PC-9 (cell line): ENCODE data around the gene MFSD6. TPM values are rescaled to one million over a fixed set of nuclear protein-coding genes. Genes with fewer than 3 reads are reported as not detected.
"Not testable (repeated sequence)": the region's sequence is repeated elsewhere in the genome, so short reads cannot be mapped to it uniquely, and the experiment has no call there.

Experiments
- BruUV-seq: library from RNA; stranded (reverse); fragments of 400-500 nt; replicated peaks from 2 replicates; lab custom pipeline; 2021; lab: Mats Ljungman, UMichigan
- CTCF ChIA-PET: fragments of 300-600 bp; sonication (Branson Sonifier 250); formaldehyde crosslinking; loops from one replicate; lab custom pipeline; 2022; ENCODE audit warnings: antibody characterized with exemption; lab: Charles Lee
- POLR2A ChIA-PET: fragments of 300-600 bp; sonication (Branson Sonifier 250); formaldehyde crosslinking; loops from one replicate; lab custom pipeline; 2022; ENCODE audit warnings: antibody characterized with exemption; ENCODE audit not compliant: unreplicated experiment; lab: Charles Lee
- DNase-seq, 2 experiments: peaks; one replicate each; pipeline versions ENCODE4 v3.0.0 to v3.0.0-alpha.2; 2015 to 2022; ENCODE audit warnings: mixed read lengths in 1 of 2
- H2AFZ ChIP-seq: fragments of 200-600 bp; sonication (generic); 2 replicates; pipeline ENCODE4 v1.8.1; 2017; ENCODE audit warnings: antibody characterized with exemption
- H3F3A ChIP-seq: fragments of 200-600 bp; sonication (generic); 2 replicates; pipeline ENCODE4 v1.8.1; 2017; ENCODE audit warnings: antibody characterized with exemption, mild to moderate bottlenecking, low read depth; ENCODE audit not compliant: insufficient read depth
- H3K27ac ChIP-seq: fragments of 200-600 bp; sonication (generic); 2 replicates; pipeline ENCODE4 v1.6.1; 2016; ENCODE audit warnings: mixed run types
- H3K27me3 ChIP-seq: fragments of 200-600 bp; sonication (generic); 2 replicates; pipeline ENCODE4 v1.6.1; 2016; ENCODE audit warnings: low read depth, mixed run types; ENCODE audit not compliant: insufficient read depth
- H3K36me3 ChIP-seq: fragments of 200-600 bp; sonication (generic); 2 replicates; pipeline ENCODE4 v1.6.1; 2016; ENCODE audit warnings: low read depth, mixed run types
- H3K4me1 ChIP-seq: fragments of 200-600 bp; sonication (generic); replicated peaks from 2 replicates; pipeline ENCODE4 v1.6.1; 2016; ENCODE audit warnings: mixed run types; ENCODE audit not compliant: insufficient read depth
- H3K4me2 ChIP-seq: fragments of 200-600 bp; sonication (generic); 2 replicates; pipeline ENCODE4 v1.6.1; 2017; ENCODE audit warnings: mixed run types
- H3K4me3 ChIP-seq: fragments of 200-600 bp; sonication (generic); 2 replicates; pipeline ENCODE4 v1.6.1; 2016; ENCODE audit warnings: mixed run types
- H3K79me2 ChIP-seq: fragments of 200-600 bp; sonication (generic); 2 replicates; pipeline ENCODE4 v1.6.1; 2017; ENCODE audit warnings: low read depth, mixed run types
- H3K9me2 ChIP-seq: fragments of 200-600 bp; sonication (generic); 2 replicates; pipeline ENCODE4 v1.8.1; 2017; ENCODE audit warnings: mild to moderate bottlenecking; ENCODE audit not compliant: insufficient read depth
- H3K9me3 ChIP-seq: fragments of 200-600 bp; sonication (generic); 2 replicates; pipeline ENCODE4 v1.8.1; 2016; ENCODE audit warnings: low read depth; ENCODE audit not compliant: insufficient read depth
- H4K20me1 ChIP-seq: fragments of 200-600 bp; sonication (generic); 2 replicates; pipeline ENCODE4 v1.8.1; 2017; ENCODE audit not compliant: insufficient read depth
- CTCF ChIP-seq: fragments of 200-600 bp; sonication (generic); conservative IDR thresholded peaks from 2 replicates; pipeline ENCODE4 v1.6.1; 2017; ENCODE audit warnings: mixed run types, antibody characterized with exemption, mild to moderate bottlenecking, moderate library complexity
- EZH2 ChIP-seq: fragments of 200-600 bp; sonication (generic); IDR thresholded peaks from 2 replicates; pipeline ENCODE4 v1.8.0; 2017; ENCODE audit warnings: antibody characterized with exemption, low read depth
- intact Hi-C: fragments of 100-400 bp; cut with micrococcal nuclease; formaldehyde crosslinking; loops from one replicate; pipeline ENCODE4 v1.10.0; 2022; ENCODE audit not compliant: unreplicated experiment
- total RNA-seq: library from RNA; stranded (reverse); gene quantifications from 2 replicates; pipeline ENCODE4 v1.2.3, GENCODE V29; 2021

The MFSD6 gene
- total RNA-seq, 1 experiment from 2014 or later, result 15.6 TPM

- H3K27ac ChIP-seq, result no peak overlapping the region
- H3F3A ChIP-seq, result no peaks in the 10 kb centered on the region
- ChIA-PET CTCF (no interaction called here), POLR2A (no interaction called here)
- no peaks in the 10 kb centered on the region for H3K9me2 ChIP-seq
- TF ChIP-seq CTCF (no peak), EZH2 (no peak)
- H3K36me3 ChIP-seq, result no peaks in the 10 kb centered on the region
- no TSS peak for BruUV-seq
- H3K79me2 ChIP-seq, result no peaks in the 10 kb centered on the region
- no peak for DNase-seq
- H3K27me3 ChIP-seq, result no peaks in the 10 kb centered on the region
- H3K4me1 ChIP-seq, result no peaks in the 10 kb centered on the region
- no peak overlapping the region for H3K4me2 ChIP-seq
- H4K20me1 ChIP-seq, result no peaks in the 10 kb centered on the region
- no peaks in the 10 kb centered on the region for H3K9me3 ChIP-seq
- no peak overlapping the region for H2AFZ ChIP-seq
- intact Hi-C loops, result no loop called here
- H3K4me3 ChIP-seq, result no peak overlapping the region
These were observed 97.5 kb downstream of the MFSD6 start for GRCh38 chr2:190505696-190506095.

- Histone ChIP-seq H3K27ac (no peak overlapping the region), H3K36me3 (no peaks in the 10 kb centered on the region), H2AFZ (no peak overlapping the region), H4K20me1 (no peaks in the 10 kb centered on the region), H3K79me2 (no peaks in the 10 kb centered on the region), H3K9me2 (no peaks in the 10 kb centered on the region), H3K4me1 (no peaks in the 10 kb centered on the region), H3K4me3 (no peak overlapping the region), H3F3A (no peaks in the 10 kb centered on the region), H3K27me3 (no peaks in the 10 kb centered on the region), H3K4me2 (no peak overlapping the region), H3K9me3 (no peaks in the 10 kb centered on the region)
- CTCF ChIA-PET, result no interaction called here
- POLR2A ChIA-PET, result no interaction called here
- no TSS peak for BruUV-seq
- DNase-seq, result no peak
- intact Hi-C loops, result no loop called here
- TF ChIP-seq CTCF (no peak), EZH2 (no peak)
These were observed 98.5 kb downstream of the MFSD6 start for GRCh38 chr2:190506666-190507065.

GRCh38 chr2:190507135-190507534 is 99.0 kb downstream of the MFSD6 start:
- BruUV-seq, result no TSS peak
- DNase-seq, result no peak
- TF ChIP-seq EZH2 (no peak), CTCF (no peak)
- Histone ChIP-seq H3F3A (no peaks in the 10 kb centered on the region), H3K27me3 (no peaks in the 10 kb centered on the region), H3K4me3 (no peak overlapping the region), H3K36me3 (no peaks in the 10 kb centered on the region), H3K4me1 (no peaks in the 10 kb centered on the region), H2AFZ (no peak overlapping the region), H3K9me2 (no peaks in the 10 kb centered on the region), H4K20me1 (no peaks in the 10 kb centered on the region), H3K79me2 (no peaks in the 10 kb centered on the region), H3K9me3 (no peaks in the 10 kb centered on the region), H3K27ac (no peak overlapping the region), H3K4me2 (no peak overlapping the region)
- CTCF ChIA-PET, result no interaction called here
- intact Hi-C loops, result no loop called here
- POLR2A ChIA-PET, result no interaction called here

GRCh38 chr2:190509895-190510294 is 101.7 kb downstream of the MFSD6 start:
- H3K79me2 ChIP-seq, H4K20me1 ChIP-seq, H3F3A ChIP-seq, DNase-seq, H3K9me3 ChIP-seq, CTCF ChIA-PET, POLR2A ChIA-PET, H3K4me1 ChIP-seq, H2AFZ ChIP-seq, H3K4me3 ChIP-seq, H3K27ac ChIP-seq, H3K27me3 ChIP-seq, H3K4me2 ChIP-seq, H3K9me2 ChIP-seq, H3K36me3 ChIP-seq, BruUV-seq: not testable (repeated sequence)
- intact Hi-C loops, result loop anchor here (5.0 to 10.0 kb wide), 2 partner anchors 295 to 423 kb away; no protein-coding TSS in a partner anchor
